Fibroblast of mammary gland (primary cell): ENCODE data around the gene HOATZ.

Experiments used
- DNase-seq: peaks from one replicate; pipeline ENCODE4 v3.0.0-alpha.2; 2010; ENCODE audit warnings: low read depth
- H3K4me3 ChIP-seq: 2 replicates; pipeline ENCODE4 v1.5.1; 2011; ENCODE audit warnings: low read depth, mild to moderate bottlenecking, low read length, moderate library complexity; ENCODE audit not compliant: control insufficient read depth
- TF ChIP-seq, protein P1 (sequence below): conservative IDR thresholded peaks from 2 replicates; pipeline ENCODE4 v1.5.1; 2011; ENCODE audit warnings: low read depth, low read length, inconsistent platforms; ENCODE audit not compliant: control insufficient read depth, insufficient read depth

The HOATZ gene

GRCh38 chr11:111514216-111515031 lies at the start of gene HOATZ:
TSS of gene HOATZ (plus strand) at chr11:111514778. CDS start at chr11:111514785, 7 bp downstream.
- no peak for DNase-seq
- no peak within 1 kb of the TSS for H3K4me3 ChIP-seq
- TF ChIP-seq, protein P1, sequence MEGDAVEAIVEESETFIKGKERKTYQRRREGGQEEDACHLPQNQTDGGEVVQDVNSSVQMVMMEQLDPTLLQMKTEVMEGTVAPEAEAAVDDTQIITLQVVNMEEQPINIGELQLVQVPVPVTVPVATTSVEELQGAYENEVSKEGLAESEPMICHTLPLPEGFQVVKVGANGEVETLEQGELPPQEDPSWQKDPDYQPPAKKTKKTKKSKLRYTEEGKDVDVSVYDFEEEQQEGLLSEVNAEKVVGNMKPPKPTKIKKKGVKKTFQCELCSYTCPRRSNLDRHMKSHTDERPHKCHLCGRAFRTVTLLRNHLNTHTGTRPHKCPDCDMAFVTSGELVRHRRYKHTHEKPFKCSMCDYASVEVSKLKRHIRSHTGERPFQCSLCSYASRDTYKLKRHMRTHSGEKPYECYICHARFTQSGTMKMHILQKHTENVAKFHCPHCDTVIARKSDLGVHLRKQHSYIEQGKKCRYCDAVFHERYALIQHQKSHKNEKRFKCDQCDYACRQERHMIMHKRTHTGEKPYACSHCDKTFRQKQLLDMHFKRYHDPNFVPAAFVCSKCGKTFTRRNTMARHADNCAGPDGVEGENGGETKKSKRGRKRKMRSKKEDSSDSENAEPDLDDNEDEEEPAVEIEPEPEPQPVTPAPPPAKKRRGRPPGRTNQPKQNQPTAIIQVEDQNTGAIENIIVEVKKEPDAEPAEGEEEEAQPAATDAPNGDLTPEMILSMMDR, result no peak

GRCh38 chr11:111465400-111465799 lies 49.2 kb upstream of the HOATZ start:
- TF ChIP-seq, protein P1, result no peak
- no peak overlapping the region for H3K4me3 ChIP-seq
- peak; percentile 89 for DNase-seq

DNA sequence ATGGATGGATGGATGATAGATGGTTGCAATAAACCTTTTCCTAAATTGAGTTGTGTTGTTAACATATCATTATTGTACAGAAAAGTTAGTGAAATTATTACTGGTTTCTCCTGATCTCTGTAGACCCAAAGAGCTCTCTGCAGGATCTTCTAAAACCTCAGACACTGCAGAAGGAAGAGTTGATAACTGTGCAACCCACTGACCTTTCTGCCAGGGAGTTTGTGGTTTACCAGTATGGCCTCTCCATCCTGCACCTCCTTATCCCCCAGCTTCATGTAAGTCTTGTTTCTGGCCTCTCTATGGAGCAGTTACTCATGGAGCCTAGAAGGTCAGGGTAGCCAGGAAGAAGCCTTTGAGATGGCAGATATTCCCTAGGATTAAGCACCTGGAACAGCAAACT lies 48.0 kb upstream of the HOATZ start:
- no peak for DNase-seq
- TF ChIP-seq, protein P1, result no peak

DNA sequence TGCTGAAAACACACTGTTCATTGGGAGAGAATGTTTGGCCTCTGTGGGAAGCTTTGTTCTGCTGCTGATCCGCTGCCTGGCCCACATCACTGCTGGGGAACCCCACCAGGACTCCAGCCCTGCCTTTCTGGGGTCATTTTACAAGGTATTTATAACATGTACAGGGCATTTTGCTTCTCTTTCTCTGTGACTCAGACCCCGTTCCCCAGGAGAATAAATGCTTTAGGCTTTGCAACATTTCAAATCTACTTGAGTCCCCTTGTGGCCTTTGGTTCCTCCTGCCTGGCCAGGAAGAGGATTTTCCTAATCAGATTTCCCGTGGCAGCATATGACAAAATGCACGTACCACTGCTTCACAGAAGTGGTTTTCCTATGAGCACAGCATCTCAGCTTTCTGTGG lies 45.4 kb upstream of the HOATZ start:
- DNase-seq, result peak; percentile 49
- TF ChIP-seq, protein P1, result no peak
- H3K4me3 ChIP-seq, result no peak overlapping the region

More for the DNA sequence above, 48.0 kb upstream of the HOATZ start:
- no peak overlapping the region for H3K4me3 ChIP-seq

- DNase-seq, result no peak
- TF ChIP-seq, protein P1, result no peak
- no peak overlapping the region for H3K4me3 ChIP-seq
Observed at GRCh38 chr11:111472228-111472627, 42.4 kb upstream of the HOATZ start.

- TF ChIP-seq, protein P1, result no peak
- no peak overlapping the region for H3K4me3 ChIP-seq
- DNase-seq, result no peak
Observed at GRCh38 chr11:111474432-111474831, 40.1 kb upstream of the HOATZ start.
